Neural progenitor cell (in vitro differentiated cells): ENCODE measurements around the gene MFAP5.
A peak's percentile ranks its signal among the peaks of the same experiment; 100 is the strongest.

Source experiments
- CTCF ChIP-seq: fragments of 200-600 bp; sonication (generic); IDR thresholded peaks from 2 replicates; pipeline ENCODE4 v1.5.1; 2017; ENCODE audit warnings: antibody characterized with exemption, mild to moderate bottlenecking
- EZH2phosphoT487 ChIP-seq: fragments of 200-600 bp; sonication (generic); IDR thresholded peaks from 2 replicates; pipeline ENCODE4 v1.6.1; 2017; ENCODE audit warnings: antibody characterized with exemption

- TF ChIP-seq CTCF: no peak
- peak; percentile 86 for TF ChIP-seq EZH2phosphoT487
These were observed 14.7 kb upstream of the MFAP5 start for GRCh38 chr12:8677362-8677761.
